Activated T-cell treated with anti-CD3 and anti-CD28 coated beads, Interleukin-2, amount 50 U/mL, for 4 hours (primary cell): ENCODE results near the gene SMCO3. TPM values are rescaled to one million over a fixed set of nuclear protein-coding genes. Genes with fewer than 3 reads are reported as not detected.
"Not testable (repeated sequence)": the region's sequence is repeated elsewhere in the genome, so short reads cannot be mapped to it uniquely, and the experiment has no call there.

Experiments used
- ATAC-seq, 2 donors: fragments of 200-7000 bp; cut with Tn5 transposase; one replicate each; pipeline ENCODE4 v1.10.0; 2021
- DNase-seq: peaks from one replicate; pipeline ENCODE4 v3.0.0-alpha.2; 2020
- H3K27me3 Mint-ChIP-seq: one replicate; pipeline ENCODE4 v1.8.0; 2021; ENCODE audit warnings: low read depth, mixed read lengths
- H3K36me3 Mint-ChIP-seq: one replicate; pipeline ENCODE4 v1.8.0; 2022; ENCODE audit warnings: mixed read lengths; ENCODE audit not compliant: insufficient read depth
- H3K4me1 Mint-ChIP-seq: one replicate; pipeline ENCODE4 v1.8.0; 2021; ENCODE audit warnings: low read depth, mixed read lengths
- H3K4me3 Mint-ChIP-seq: one replicate; pipeline ENCODE4 v1.8.0; 2021; ENCODE audit warnings: mild to moderate bottlenecking, moderate library complexity, mixed read lengths
- H3K9me3 Mint-ChIP-seq: one replicate; pipeline ENCODE4 v1.8.0; 2021; ENCODE audit warnings: mixed read lengths
- total RNA-seq, 3 donors: library from RNA; stranded (reverse); gene quantifications; one replicate each; pipeline ENCODE4 v1.2.1, GENCODE V29; 2021

The SMCO3 gene
- total RNA-seq, 3 donors from 2014 or later: not detected

DNA sequence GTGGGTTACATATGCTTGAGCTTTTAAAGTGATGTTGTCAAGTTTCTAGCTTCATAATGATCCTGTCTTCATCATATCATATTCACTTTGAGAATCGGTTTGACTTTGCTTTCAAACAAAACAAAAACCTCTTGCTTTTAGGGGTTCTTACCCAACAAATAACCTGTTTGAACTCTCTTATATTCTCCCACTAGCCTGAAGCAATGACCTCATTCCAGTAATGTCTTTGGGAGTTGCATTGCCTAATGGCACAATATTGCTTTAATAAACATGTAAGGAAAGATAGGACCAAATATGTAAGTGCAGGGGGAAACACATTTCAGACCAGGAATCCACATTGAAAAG, 38.4 kb downstream of the SMCO3 start:
- DNase-seq: no peak
- peak overlapping the region; percentile 98 for H3K4me3 Mint-ChIP-seq
- no peak for ATAC-seq
- peaks cover 45% of the 10 kb centered on the region for H3K4me1 Mint-ChIP-seq
- H3K36me3 Mint-ChIP-seq: no peaks in the 10 kb centered on the region
- no peaks in the 10 kb centered on the region for H3K9me3 Mint-ChIP-seq
- no peaks in the 10 kb centered on the region for H3K27me3 Mint-ChIP-seq

- Mint-ChIP-seq H3K36me3 (no peaks in the 10 kb centered on the region), H3K4me3 (peak overlapping the region; percentile 98), H3K27me3 (no peaks in the 10 kb centered on the region), H3K4me1 (peaks cover 45% of the 10 kb centered on the region), H3K9me3 (no peaks in the 10 kb centered on the region)
- no peak for ATAC-seq
- DNase-seq: peak; percentile 15
These were observed 38.9 kb downstream of the SMCO3 start for GRCh38 chr12:14774906-14775635.

DNA sequence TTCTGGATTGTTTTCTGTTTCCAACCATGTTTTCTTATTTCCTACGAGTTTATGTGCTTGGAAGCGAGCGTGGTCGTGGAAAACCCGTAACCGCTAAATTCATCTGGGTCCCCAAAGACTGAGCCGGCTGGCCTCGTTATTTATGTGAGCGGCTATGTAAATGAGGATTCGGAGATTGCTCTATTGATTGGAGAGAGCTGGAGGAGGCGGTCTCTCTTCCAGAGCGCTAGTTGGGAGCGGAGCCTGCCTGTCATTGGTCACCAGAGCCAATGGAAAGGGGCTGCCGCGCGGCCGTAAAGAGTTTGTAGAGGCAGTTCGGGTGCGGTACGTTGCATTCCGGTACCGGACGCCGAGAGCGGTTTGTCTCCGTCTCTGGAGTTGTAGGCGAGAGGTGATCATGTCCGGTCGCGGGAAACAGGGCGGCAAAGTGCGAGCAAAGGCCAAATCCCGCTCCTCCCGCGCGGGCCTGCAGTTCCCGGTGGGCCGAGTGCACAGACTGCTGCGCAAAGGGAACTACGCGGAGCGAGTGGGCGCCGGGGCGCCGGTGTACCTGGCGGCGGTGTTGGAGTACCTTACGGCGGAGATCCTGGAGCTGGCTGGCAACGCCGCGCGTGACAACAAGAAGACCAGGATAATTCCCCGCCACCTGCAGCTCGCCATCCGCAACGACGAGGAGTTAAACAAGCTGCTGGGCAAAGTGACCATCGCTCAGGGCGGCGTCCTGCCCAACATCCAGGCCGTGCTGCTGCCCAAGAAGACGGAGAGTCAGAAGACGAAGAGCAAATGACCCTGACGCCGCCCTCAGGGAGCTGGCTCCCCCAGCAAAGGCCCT, 39.7 kb downstream of the SMCO3 start:
- no peaks in the 10 kb centered on the region for H3K36me3 Mint-ChIP-seq
- DNase-seq (peak; percentile 76), ATAC-seq (peak; percentile 71 to 72)
- peaks cover 45% of the 10 kb centered on the region for H3K4me1 Mint-ChIP-seq
- peak overlapping the region; percentile 98 for H3K4me3 Mint-ChIP-seq
- H3K9me3 Mint-ChIP-seq: no peaks in the 10 kb centered on the region
- no peaks in the 10 kb centered on the region for H3K27me3 Mint-ChIP-seq

- Mint-ChIP-seq H3K36me3 (peaks cover 3% of the 10 kb centered on the region), H3K27me3 (no peaks in the 10 kb centered on the region)
- DNase-seq: no peak
These were observed 40.3 kb downstream of the SMCO3 start for GRCh38 chr12:14773685-14774073.

GRCh38 chr12:14772946-14773345, 41.0 kb downstream of the SMCO3 start:
- no peak for ATAC-seq
- Mint-ChIP-seq H3K4me3 (peak overlapping the region; percentile 98), H3K27me3 (no peaks in the 10 kb centered on the region)

More at GRCh38 chr12:14773685-14774073, 40.3 kb downstream of the SMCO3 start:
- ATAC-seq: peak; percentile 2 to 4
- no peaks in the 10 kb centered on the region for H3K9me3 Mint-ChIP-seq
- peak overlapping the region; percentile 98 for H3K4me3 Mint-ChIP-seq
- peaks cover 49% of the 10 kb centered on the region for H3K4me1 Mint-ChIP-seq

GRCh38 chr12:14771651-14772137, 42.3 kb downstream of the SMCO3 start:
- H3K27me3 Mint-ChIP-seq: no peaks in the 10 kb centered on the region

More at GRCh38 chr12:14772946-14773345, 41.0 kb downstream of the SMCO3 start:
- H3K9me3 Mint-ChIP-seq: no peaks in the 10 kb centered on the region
- peaks cover 5% of the 10 kb centered on the region for H3K36me3 Mint-ChIP-seq
- no peak for DNase-seq
- peaks cover 52% of the 10 kb centered on the region for H3K4me1 Mint-ChIP-seq

GRCh38 chr12:14770496-14771461, 43.2 kb downstream of the SMCO3 start:
- H3K27me3 Mint-ChIP-seq: no peaks in the 10 kb centered on the region
- peak overlapping the region; percentile 96 for H3K4me3 Mint-ChIP-seq
- peaks cover 55% of the 10 kb centered on the region for H3K4me1 Mint-ChIP-seq
- DNase-seq: peak; percentile 93
- peak; percentile 26 to 45 for ATAC-seq
- H3K9me3 Mint-ChIP-seq: peaks cover 8% of the 10 kb centered on the region
- peaks cover 21% of the 10 kb centered on the region for H3K36me3 Mint-ChIP-seq

More at GRCh38 chr12:14771651-14772137, 42.3 kb downstream of the SMCO3 start:
- H3K9me3 Mint-ChIP-seq: peaks cover 3% of the 10 kb centered on the region
- H3K4me3 Mint-ChIP-seq: peak overlapping the region; percentile 96
- H3K4me1 Mint-ChIP-seq: peaks cover 62% of the 10 kb centered on the region
- DNase-seq: peak; percentile 37
- no peak for ATAC-seq
- peaks cover 14% of the 10 kb centered on the region for H3K36me3 Mint-ChIP-seq

- H3K4me1 Mint-ChIP-seq: peaks cover 48% of the 10 kb centered on the region
- H3K36me3 Mint-ChIP-seq: peaks cover 23% of the 10 kb centered on the region
- no peaks in the 10 kb centered on the region for H3K27me3 Mint-ChIP-seq
- H3K9me3 Mint-ChIP-seq: peaks cover 11% of the 10 kb centered on the region
- ATAC-seq (peak; percentile 49 to 60), DNase-seq (peak; percentile 80)
- peak overlapping the region; percentile 96 for H3K4me3 Mint-ChIP-seq
These were observed 44.0 kb downstream of the SMCO3 start for GRCh38 chr12:14769969-14770495.

GRCh38 chr12:14769466-14769968, 44.5 kb downstream of the SMCO3 start:
- H3K27me3 Mint-ChIP-seq: no peaks in the 10 kb centered on the region
- peaks cover 11% of the 10 kb centered on the region for H3K9me3 Mint-ChIP-seq
- H3K4me1 Mint-ChIP-seq: peaks cover 45% of the 10 kb centered on the region
- H3K4me3 Mint-ChIP-seq: peak overlapping the region; percentile 96
- H3K36me3 Mint-ChIP-seq: peaks cover 25% of the 10 kb centered on the region
- DNase-seq (no peak), ATAC-seq (no peak)

DNA sequence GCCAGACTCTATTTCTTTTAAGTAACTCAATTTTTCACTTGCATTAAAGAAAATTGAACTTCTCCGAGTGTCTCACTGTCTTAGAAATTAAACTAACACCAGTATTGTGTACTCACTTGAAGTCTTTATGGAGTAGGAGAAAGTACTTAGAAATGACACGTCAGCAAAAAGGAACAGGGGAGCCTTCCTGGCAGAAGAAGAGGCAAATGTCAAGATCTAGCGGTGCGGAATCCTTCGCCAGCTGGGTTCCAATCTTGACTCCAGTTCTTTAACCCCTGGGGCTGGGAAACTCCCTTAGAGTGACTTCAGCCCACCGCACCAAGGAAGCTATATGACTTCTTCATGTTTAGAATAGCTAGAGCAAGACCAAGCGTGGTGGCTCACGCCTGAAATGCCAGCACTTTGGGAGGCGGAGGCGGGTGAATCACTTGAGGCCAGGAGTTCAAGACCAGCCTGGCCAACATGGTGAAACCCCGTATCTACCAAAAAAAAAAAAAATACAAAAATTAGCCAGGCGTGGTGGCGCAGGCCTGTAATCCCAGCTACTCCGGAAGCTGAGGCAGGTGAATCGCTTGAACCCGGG, 45.1 kb downstream of the SMCO3 start:
- ATAC-seq (no peak), DNase-seq (peak; percentile 39)
- Mint-ChIP-seq H3K36me3 (peaks cover 26% of the 10 kb centered on the region), H3K9me3 (peaks cover 11% of the 10 kb centered on the region), H3K27me3 (no peaks in the 10 kb centered on the region), H3K4me3 (peak overlapping the region; percentile 96), H3K4me1 (peaks cover 40% of the 10 kb centered on the region)

DNA sequence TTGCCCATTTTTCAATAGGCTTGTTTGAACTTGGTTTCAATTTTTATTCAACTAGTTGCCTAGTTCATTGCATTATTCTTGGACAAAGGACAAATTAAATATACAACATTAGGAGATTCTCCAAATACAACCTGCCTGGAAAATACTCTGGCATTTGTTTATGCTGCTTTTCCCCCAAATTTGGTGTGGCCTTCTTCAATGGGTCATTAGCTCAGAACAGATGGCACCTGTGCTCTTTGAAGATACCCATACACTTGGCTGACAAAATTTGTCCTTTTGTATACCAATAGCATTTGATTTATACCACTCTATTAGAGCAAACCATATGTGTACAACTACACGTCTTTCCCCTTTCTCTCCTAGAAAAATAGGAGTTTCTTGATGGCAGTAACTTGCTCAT, 46.4 kb downstream of the SMCO3 start:
- Mint-ChIP-seq H3K4me3 (no peak overlapping the region), H3K27me3 (no peaks in the 10 kb centered on the region), H3K36me3 (peaks cover 28% of the 10 kb centered on the region), H3K9me3 (peaks cover 11% of the 10 kb centered on the region), H3K4me1 (peaks cover 35% of the 10 kb centered on the region)
- DNase-seq (no peak), ATAC-seq (no peak)

GRCh38 chr12:14766649-14767215, 47.2 kb downstream of the SMCO3 start:
- H3K27me3 Mint-ChIP-seq: no peaks in the 10 kb centered on the region
- H3K4me1 Mint-ChIP-seq: peaks cover 30% of the 10 kb centered on the region
- no peak for ATAC-seq
- H3K36me3 Mint-ChIP-seq: peaks cover 37% of the 10 kb centered on the region
- no peak overlapping the region for H3K4me3 Mint-ChIP-seq
- DNase-seq: no peak
- peaks cover 16% of the 10 kb centered on the region for H3K9me3 Mint-ChIP-seq

- H3K4me3 Mint-ChIP-seq, DNase-seq, H3K27me3 Mint-ChIP-seq, ATAC-seq: not testable (repeated sequence)
- Mint-ChIP-seq H3K36me3 (peaks cover 43% of the 10 kb centered on the region), H3K4me1 (peaks cover 25% of the 10 kb centered on the region), H3K9me3 (peaks cover 22% of the 10 kb centered on the region)
These were observed 48.0 kb downstream of the SMCO3 start for GRCh38 chr12:14766020-14766419.
